GM19467 (cell line): ENCODE results near the gene LRP2.
"Not testable (repeated sequence)": the region's sequence is repeated elsewhere in the genome, so short reads cannot be mapped to it uniquely, and the experiment has no call there.

ENCODE experiments used
- ATAC-seq: cut with Tn5 transposase; IDR thresholded peaks from one replicate; pipeline ENCODE4 v1.9.1; 2021; ENCODE audit warnings: mild to moderate bottlenecking, moderate library complexity; ENCODE audit not compliant: unreplicated experiment

LRP2 gene

DNA sequence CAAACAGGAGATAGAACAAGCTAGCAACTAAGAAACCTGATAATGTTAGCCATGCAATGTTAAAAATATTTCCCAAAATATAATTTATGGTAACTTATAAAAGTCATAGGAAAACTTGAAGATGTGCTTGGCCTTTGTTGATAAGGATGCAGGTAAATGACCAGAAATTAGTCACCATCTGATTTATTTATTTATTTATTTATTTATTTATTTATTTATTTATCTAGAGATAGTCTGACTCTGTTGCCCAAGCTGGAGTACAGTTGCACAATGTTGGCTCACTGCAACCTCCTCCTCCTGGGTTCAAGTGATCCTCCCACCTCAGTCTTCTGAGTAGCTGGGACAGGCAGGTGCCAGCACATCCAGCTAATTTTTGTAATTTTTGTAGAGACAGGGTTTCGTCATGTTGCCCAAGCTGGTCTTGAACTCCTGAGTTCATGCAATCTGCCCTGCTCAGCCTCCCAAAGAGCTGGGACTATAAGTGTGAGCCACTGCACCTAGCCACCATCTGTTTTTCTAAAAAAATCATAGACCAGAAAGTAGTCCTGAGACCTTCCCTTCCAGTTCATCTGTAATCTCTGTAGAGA is 183.4 kb downstream of the LRP2 start:
- ATAC-seq: no peak

GRCh38 chr2:169178364-169178763 is 184.0 kb downstream of the LRP2 start:
- no peak for ATAC-seq

- ATAC-seq: no peak
These were observed 187.2 kb downstream of the LRP2 start for GRCh38 chr2:169175112-169175511.

GRCh38 chr2:169173876-169174275 is 188.5 kb downstream of the LRP2 start:
- no peak for ATAC-seq

GRCh38 chr2:169172914-169173313 is 189.4 kb downstream of the LRP2 start:
- no peak for ATAC-seq

- ATAC-seq: no peak
These were observed 190.1 kb downstream of the LRP2 start for GRCh38 chr2:169172151-169172735.

GRCh38 chr2:169165791-169166190 is 196.5 kb downstream of the LRP2 start:
- no peak for ATAC-seq

DNA sequence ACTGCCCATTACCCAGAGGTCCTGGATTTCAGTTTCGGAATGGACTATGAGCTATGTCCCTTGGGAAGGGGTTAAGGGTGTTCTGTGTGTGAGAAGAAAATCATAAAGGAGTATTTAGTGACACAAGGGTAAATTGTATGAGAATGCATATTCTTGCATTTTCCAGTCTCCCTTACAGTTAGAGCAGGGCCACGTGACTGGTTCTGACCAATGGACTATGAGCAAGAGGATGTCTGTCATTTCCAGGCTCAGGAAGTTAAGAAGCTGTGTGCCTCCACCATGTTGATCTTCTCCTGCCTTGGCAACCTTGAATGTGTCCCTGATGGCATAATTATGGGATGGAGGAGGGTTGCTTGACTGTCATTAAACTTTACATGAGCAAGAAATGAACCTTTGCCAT is 198.0 kb downstream of the LRP2 start:
- no peak for ATAC-seq

DNA sequence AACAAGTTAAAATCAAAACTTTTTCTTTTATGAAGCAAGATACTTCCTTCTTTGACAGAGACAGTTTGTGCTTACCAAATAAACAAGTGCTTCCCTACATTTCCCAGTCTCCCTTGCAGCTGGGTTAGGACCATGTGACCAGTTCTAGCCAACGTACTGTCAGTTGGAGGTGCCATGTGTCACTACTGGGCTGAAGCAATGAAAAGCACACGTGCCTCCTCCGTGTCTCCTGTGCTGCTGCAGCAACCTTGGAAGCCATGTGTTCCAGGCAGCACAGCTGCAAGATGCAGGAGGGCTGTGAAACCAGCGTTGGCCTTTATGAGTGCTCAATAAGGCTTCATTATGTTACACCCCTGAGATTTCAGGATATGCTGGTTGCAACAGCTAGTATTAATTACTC is 199.7 kb downstream of the LRP2 start:
- no peak for ATAC-seq

- ATAC-seq: no peak
These were observed 201.3 kb downstream of the LRP2 start for GRCh38 chr2:169160926-169161481.

GRCh38 chr2:169159686-169160085 is 202.6 kb downstream of the LRP2 start:
- no peak for ATAC-seq

- ATAC-seq: no peak
These were observed 203.5 kb downstream of the LRP2 start for GRCh38 chr2:169158874-169159273.

DNA sequence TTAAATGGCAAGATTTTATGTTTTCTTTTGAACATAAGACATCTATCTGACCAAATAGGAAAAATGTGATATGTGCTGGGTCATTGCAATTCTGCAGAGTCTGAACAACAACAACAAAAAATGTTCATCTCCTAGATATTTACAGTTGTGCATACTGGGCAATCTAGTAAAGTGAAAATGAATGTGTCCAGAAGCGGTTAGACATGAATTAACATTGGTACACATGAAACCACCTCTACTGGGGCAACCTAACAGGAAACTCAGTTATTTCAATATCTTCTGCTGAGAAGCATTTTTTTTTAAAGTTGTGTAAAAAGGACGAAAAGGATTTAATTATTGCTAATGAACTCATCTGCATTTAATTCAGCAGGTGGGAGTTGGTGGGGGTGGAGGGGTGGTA is 216.1 kb downstream of the LRP2 start:
- ATAC-seq: no peak

DNA sequence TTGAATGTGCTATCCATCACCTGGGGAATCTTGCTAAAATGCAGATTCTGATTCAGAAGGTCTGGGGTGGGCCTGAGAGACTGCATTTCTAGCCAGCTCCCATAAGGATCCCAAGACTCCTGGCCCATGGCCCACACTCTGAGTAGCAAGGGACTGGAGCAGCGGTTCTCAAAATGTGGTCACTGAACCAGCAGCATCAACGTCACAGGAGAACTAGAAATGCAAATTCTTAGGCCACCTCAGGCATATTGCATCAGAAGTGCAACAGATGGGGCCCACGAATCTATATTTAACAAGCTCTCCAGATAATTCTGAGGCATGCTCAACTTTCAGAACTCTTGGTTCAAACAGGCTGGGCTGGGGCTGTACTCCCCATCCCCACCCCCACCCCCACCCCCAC is 218.3 kb downstream of the LRP2 start:
- no peak for ATAC-seq

DNA sequence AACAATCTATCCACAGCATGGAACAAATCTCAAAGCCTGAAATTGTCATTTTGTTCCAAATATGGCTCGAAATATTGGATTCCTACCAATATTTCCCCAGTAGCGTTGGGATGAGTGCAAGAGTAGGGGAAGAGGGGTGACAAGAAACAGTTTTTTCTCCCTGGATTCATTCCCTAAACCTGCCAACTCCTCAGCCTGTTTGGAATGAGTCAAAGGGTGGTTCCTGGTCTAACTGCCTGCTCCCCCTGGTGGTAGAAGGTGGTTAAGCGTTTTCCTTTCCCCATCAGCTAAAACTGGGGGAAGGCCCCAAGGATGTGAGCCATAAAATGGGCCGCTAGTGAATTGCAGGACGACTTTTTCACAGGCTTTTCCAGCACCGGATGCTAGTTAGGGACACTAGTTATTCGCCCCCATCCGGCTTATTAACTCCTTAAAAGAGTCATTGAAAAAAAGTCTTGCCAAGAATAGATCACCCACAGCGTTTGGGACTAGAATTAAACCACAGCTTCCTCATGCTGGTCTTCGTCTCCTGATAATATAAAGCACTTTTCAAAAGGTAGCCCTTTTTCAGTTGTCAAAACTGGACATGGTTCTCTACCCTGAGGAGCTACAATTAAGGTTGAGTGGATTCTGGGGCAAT is 220.5 kb downstream of the LRP2 start:
- ATAC-seq: no peak

- no peak for ATAC-seq
These were observed 222.2 kb downstream of the LRP2 start for GRCh38 chr2:169139993-169140767.

DNA sequence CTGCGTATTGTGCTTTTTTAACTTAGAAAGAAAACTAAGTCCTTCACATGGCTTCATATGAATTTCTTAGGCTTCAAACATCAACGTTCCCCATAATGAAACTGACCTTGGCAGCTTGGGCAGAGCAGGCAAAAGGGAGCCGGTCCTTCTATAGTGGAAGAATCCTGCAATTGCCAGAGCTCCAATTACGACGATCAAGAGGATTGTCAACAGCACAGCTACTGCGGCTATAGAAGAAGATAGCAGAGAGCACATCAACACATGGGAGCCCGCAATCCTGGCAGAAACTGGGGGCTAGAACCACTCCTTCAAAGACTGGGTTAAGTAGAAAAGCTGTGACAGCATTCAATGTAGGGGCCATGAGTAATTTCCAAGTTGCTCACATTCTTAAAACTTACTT is 223.2 kb downstream of the LRP2 start:
- no peak for ATAC-seq

DNA sequence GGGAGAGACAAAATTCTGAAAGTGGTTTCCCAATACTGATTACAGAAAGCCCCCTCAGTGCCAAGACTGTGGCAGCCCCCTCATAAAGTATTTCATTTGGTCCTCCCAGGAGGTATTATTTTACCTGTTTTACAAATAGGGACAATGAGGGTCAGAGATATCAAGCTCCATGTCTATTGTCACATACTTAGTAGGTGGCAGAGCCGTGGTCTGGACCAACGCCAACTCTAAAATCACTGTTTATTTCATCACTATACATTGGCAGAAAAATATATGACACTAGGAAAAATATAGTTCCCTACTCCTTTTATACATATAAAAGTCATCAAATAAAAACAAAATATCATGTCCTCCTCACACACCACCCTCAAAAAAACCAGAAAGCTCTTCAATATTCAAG is 224.4 kb downstream of the LRP2 start:
- no peak for ATAC-seq

DNA sequence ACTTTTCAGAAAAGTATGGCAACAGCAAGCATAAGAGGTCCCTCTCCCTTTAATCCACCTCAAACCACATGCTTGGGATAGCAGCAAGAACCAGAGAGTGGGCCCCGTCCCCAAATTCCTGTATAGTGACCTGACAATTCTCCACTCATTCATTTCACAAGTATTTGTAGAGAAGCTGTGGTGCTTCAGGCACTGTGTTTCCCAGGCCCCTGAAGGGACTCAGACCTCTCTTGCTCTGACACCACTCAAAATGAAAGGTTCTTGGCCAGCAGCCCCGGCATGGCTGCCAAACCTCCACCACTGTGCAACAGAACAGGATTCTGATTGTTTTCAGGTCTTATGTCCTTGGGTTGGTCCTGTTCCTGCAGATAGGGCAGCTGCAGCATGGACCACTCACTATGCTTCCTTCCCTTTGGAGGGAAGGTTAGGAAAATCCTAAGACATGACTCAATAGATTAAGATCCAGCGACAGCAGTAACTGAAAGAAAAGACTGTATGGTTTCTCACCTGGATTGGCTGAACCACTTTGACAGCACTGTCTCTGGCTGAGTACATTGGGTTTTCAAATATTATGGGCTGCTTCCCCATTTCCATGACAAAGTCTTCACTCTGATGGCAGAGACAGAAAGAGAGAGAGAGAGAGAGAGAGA is 225.3 kb downstream of the LRP2 start:
- ATAC-seq: no peak

- ATAC-seq: not testable (repeated sequence)
These were observed 225.9 kb downstream of the LRP2 start for GRCh38 chr2:169136428-169136827.

- ATAC-seq: not testable (repeated sequence)
These were observed 228.1 kb downstream of the LRP2 start for GRCh38 chr2:169134272-169134671.
